GM12874 (cell line): ENCODE data around the gene CELF2.

Experiments
- CTCF ChIP-seq: IDR thresholded peaks from 2 replicates; pipeline ENCODE4 v1.5.1; 2011; ENCODE audit warnings: low read depth, mild to moderate bottlenecking, control low read depth, low read length, moderate library complexity; ENCODE audit not compliant: insufficient read depth

The CELF2 gene

GRCh38 chr10:11293332-11293731 lies 275.7 kb downstream of the CELF2 start:
- TF ChIP-seq CTCF, result no peak

GRCh38 chr10:11294831-11295450 lies 277.3 kb downstream of the CELF2 start:
- TF ChIP-seq CTCF, result no peak

- TF ChIP-seq CTCF, result no peak
These were observed 277.8 kb downstream of the CELF2 start for GRCh38 chr10:11295492-11295891.

- TF ChIP-seq CTCF, result no peak
These were observed 279.5 kb downstream of the CELF2 start for GRCh38 chr10:11297136-11297535.

GRCh38 chr10:11298116-11298515 lies 280.4 kb downstream of the CELF2 start:
- no peak for TF ChIP-seq CTCF

GRCh38 chr10:11299125-11299524 lies 281.5 kb downstream of the CELF2 start:
- no peak for TF ChIP-seq CTCF

GRCh38 chr10:11300026-11300425 lies 282.4 kb downstream of the CELF2 start:
- no peak for TF ChIP-seq CTCF
